ENCODE data around the gene CYP39A1.
"Not testable (repeated sequence)": the region's sequence is repeated elsewhere in the genome, so short reads cannot be mapped to it uniquely, and the experiment has no call there.

CYP39A1 gene

DNA sequence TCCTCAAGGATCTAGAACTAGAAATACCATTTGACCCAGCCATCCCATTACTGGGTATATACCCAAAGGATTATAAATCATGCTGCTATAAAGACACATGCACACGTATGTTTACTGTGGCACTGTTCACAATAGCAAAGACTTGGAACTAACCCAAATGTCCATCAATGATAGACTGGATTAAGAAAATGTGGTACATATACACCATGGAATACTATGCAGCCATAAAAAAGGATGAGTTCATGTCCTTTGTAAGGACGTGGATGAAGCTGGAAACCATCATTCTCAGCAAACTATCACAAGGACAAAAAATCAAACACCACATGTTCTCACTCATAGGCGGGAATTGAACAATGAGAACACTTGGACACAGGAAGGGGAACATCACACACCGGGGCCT lies 4.5 kb downstream of the CYP39A1 start:
- DNase-seq: not testable (repeated sequence)

DNA sequence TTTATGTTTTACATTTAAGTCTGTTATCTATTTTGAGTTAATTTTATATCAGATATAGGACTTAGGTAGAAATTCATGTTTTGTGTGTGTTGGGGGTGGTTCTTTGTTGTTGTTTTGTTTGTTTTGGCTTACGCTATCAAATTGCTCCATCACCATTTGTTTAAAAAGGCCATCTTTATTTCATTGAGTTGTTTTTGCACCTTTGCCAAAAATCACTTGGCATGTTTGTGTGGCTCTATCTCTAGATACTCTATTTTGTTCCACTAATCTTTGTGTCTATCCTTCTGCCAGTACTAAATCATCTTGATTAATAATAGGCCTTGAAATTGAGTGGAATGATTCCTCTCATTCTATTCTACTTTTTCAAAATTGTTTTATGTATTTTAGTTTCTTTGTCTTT lies 7.4 kb downstream of the CYP39A1 start:
- no peak for DNase-seq

DNA sequence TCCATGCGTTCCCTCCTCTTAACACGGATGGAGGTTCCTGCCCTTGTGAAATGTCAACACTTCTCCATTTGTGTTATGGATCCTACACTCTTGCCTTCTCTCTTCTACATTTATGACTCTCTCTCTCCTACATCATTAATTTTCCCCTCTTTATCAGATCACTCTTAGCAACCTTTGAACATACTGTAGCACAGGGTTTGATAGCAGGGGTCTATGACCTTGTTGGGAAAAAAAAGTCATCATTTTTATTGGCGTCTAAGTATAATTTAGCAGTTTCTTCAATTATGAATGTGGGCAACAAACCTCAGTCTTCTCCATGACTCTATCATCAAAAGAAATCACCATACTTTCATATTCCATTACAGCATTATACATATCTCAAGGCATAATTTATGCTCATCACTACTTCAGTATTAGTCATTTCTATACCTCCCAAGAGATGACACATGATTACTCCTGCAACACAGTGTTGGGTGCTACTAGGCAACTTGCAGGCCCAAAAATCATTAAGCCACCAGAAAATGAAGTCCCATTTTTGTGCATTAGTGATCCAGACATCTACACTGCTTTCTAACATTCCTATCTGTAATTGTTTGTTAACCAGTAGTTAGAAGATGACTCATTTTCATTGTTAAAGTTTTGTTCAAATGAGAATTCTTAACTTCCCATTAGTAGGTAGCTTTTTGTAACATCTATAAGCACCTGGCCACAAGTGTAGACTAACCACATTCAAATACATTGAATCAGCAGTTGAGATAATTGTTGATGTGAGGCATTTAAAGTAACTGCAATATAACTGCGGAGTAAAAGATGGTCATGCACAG lies 9.5 kb downstream of the CYP39A1 start:
- DNase-seq: no peak

DNA sequence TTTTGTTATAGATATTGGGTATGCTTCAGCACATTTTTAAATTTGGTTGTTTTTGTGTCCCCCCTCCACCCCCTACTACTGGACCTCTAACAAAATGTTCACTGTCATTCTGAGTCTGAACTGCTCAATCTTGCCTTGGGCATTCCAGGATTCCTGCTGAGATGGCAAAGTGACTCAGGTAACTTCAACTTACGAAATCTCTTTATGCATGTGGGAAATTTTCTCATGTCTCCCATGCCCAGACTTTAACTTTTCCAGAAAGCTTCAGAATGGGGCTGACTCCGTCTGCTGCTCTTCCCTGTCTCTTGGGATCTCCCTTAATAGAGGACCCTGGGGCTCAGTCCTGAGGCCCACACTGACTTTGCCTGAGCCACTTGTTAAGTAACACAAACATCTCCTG lies 14.0 kb downstream of the CYP39A1 start:
- DNase-seq: no peak

DNA sequence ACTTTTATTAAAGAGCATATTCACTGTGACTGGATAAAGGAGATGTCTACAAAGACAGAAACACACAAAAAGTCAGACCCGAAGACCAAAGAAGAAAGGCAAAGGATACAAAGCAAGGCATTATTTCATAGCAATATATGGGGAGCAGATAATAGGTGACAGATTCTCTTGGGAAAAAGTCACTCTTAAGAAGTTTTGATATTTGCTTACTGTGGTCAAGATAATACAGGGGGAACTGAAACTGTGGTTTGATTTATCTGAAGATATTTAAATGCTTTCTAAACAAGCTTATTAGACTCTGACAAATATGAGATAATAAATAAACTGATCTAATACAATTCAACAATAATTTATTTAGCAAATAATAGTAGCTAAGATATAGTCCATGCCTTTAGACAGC lies 14.7 kb downstream of the CYP39A1 start:
- no peak for DNase-seq

DNA sequence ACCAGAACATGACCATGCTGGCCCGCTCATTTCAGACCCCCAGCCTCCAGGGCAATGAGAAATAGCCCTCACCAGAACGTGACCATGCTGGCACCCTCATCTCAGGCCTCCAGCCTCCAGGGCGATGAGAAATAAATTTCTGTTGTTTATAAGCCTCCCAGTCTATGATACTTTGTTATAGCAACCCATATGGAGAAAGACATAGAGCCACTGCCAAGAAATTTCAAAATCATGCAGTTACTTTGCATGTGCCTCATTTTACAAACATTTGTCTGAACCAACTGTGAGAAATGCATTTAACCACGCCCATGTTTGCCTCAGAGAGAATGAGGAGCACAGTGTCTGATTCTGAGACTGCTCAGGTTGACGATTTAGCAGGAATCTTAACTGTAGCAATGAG lies 15.5 kb downstream of the CYP39A1 start:
- DNase-seq: no peak

DNA sequence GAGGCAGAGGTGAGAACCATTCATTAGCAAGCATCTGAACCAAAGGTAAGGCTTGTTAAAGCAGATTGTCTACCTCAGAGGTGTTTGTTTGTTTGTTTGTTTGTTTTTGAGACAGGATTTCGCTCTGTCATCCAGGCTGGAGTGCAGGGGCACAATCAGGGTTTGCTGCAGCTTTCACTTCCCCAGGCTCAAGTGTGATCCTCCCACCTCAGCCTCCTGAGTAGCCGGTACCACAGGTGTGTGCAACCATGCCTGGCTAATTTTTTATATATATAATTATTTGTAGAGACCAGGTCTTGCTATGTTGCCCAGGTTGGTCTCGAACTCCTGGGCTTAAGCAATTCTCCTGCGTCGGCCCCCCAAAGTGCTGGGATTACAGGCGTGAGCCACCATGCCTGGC lies 17.2 kb downstream of the CYP39A1 start:
- no peak for DNase-seq

DNA sequence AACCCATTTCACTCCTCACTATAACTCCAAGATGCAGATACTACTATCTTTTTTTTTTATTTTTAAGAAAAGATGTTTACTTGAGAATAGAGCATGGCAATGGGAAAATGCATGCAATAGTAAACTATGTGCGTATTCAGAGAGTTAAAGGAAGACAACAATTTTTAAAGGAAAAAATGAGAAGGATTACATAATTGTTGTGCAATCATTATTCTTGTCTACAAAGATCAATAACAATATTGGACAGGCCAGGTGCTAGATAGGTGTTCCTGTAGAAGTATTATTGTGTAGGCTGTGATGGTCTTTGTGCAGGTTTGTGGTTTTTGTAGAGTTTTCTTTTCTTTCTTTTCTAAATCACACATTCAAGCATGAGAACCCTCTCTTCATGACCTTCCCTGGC lies 20.6 kb downstream of the CYP39A1 start:
- DNase-seq: no peak

DNA sequence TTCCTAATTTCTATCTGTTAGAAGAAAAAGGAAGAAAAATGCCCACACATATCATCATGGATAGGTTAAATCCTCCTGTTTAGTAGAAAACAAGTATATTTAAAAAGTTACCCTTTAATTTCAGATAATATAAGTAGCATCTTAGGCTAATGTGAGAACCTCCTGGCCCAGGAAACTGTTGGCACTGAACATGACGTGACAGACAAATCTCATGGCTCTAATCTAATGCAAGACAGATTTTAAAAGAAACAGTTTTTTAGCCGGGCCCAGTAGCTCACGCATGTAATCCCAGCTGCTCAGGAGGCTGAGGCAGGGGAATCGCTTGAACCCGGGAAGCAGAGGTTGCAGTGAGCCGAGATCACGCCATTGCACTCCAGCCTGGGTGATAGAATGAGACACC lies 22.9 kb downstream of the CYP39A1 start:
- DNase-seq: no peak

DNA sequence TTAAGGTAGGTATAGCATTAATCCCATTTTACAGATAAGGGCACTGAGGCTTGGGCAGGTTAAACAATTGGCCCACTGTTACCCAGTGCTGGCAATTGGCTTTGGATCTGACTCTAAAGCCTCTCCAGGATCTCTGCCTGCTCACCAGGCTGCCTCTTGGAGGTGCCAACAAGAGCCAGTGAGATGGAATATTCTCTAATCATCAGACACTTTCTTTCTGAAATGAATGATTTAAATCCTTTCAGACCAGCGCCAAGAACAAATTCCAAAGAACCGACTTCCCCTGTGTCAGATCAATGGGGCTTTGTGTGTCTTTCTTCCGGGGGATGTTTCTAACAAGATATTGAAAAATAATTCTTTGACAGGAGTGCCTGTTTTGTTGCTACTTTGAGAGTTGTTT lies 23.6 kb downstream of the CYP39A1 start:
- DNase-seq: no peak

DNA sequence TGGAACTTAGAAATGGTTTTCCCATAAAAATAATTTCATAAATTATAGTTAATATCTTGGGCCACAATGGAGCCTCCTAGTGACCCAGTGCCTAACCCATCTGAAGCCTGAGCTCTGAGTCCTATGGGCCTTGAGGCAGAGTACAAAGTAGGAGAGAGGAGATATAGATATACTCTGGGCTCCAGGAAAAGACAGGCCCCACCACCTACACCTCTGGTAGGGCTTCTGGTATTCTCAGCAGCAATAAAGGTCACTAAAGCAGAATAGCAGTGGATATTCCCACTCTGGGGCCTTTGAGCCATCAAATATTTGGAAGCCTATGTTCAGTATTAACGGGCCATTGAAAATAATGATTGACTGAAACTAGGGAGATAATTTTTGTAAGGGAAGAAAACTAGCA lies 24.1 kb downstream of the CYP39A1 start:
- DNase-seq: no peak

DNA sequence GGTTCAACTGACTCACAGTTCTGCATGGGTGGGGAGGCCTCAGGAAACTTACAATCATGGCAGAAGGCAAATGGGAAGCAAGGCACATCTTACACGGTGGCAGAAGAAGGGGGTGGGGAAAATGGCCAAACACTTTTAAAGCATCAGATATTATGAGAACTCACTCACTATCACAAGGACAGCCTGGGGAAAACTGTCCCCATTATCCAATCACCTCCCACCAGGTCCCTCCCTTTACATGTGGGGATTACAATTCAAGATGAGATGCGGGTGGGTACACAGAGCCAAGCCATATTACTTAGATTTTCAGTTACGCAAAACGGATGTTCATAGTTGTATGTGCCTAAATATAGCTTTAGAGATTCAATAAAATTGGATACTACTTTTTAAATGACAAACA lies 25.6 kb downstream of the CYP39A1 start:
- no peak for DNase-seq

DNA sequence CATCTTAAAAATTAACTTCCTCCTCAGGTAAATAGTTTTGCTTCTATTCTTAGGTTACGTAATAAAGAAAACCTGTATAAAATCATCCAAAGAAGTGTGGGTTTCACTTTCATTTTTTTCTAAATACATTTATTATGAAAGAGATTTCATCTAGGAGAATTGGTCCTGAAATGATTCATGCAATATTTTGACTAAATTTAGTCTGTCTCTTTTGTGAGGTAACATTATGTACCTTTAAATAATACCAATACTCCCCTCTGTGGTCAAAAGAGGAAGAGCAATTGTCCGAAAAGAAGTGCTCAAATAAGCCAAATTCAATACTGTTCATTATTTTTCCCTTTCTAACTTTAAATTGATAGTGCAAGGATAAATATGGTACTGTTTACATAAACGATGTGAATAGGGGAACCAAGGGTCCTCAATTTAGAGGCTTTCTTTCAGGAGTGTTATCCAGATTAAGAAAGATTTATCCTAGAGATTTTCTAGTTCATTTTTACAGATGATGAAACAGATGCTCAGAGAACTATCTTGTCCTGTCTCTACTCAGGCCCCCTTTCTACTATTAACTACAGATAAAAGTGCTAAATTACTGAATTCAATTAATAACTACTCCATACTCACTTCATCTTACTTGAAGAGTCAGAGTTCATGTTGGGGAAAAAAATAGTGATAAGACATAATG lies 26.2 kb downstream of the CYP39A1 start:
- DNase-seq: peak; percentile 47

DNA sequence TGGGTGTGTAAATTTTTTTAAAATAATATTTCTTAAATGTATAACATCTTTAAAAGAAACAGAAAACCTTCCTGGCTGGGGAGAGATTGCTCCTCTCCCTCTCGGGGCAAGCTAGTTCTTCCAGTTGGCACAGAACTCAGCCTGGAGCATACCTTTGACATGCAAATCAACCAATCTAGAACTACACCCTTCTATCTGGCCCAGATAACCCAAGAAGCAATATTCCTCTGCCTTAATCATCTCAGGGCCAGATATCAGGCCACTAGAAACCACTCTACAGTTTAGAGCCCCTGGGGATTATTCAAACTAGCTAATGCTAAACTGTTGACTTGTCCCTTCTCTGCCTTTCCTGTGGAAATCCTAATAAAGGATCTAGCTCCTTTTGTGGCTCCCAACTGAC lies 33.9 kb downstream of the CYP39A1 start:
- DNase-seq: no peak

DNA sequence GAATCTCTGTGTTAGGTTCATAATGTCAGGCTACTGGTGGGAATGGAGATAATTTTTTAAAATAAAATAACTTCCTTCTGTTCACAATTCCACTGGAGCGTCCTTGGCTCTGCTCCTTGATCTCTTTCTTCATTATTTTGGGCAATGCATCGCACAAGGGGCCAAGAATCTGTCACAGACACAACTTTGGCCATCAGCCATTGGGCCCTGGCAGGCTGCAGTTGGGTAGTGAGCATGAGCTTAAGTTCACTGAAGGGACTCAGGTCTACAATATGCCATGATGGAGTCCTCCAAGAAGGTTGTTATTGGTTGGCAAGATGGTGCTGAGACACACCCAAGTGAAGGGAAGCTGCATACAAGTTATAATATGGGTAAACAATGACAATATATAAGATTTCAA lies 40.0 kb downstream of the CYP39A1 start:
- no peak for DNase-seq

DNA sequence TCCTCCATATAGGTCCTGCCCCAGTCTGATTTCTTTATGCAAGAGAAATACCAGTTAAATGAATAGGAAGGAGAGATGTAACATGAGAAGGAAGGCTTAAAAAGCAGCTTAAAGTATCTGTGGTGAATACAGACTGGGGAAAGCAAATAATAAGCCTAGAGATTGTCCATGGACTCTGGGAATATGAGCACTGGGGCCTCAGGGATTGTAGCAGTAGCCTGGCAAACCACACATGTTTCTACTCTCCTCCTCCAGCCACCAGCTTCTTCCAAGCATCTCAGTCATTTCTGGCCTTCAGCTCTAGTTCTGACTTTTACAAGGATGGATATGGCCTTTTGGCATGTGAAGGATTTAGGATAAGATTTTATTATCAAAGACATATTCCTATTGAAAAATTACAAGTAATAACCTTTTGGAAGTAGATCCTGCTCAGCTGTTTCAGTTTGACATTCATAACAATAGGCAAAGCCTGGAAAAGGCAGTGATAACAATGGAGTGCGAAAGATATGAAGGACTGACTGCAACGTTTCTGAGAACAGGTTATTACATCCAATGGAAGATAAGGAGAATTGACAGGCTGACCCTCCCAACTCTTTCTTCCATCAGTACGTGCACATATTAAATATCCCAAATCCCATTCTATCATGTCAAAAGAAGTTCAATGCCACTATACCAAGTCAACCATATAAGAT lies 41.6 kb downstream of the CYP39A1 start:
- DNase-seq: no peak

DNA sequence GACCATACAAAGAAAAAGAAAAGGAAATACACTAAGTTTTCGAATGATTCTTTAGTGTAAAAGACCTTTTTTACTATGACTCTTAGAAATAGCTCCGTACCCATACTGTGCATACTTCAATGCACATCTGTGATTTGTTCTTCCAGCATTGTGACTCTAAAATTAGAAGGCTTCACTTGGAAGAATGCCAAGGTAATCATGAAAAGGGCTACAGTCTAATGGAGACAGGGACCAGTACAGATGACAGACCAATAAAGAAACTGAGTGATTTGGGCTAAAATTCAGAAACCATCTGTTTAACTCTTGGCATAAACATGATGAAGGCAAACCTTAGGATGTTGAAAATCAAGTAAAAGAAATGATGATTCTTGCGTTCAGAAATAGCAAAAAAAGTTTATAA lies 46.3 kb downstream of the CYP39A1 start:
- DNase-seq: no peak

DNA sequence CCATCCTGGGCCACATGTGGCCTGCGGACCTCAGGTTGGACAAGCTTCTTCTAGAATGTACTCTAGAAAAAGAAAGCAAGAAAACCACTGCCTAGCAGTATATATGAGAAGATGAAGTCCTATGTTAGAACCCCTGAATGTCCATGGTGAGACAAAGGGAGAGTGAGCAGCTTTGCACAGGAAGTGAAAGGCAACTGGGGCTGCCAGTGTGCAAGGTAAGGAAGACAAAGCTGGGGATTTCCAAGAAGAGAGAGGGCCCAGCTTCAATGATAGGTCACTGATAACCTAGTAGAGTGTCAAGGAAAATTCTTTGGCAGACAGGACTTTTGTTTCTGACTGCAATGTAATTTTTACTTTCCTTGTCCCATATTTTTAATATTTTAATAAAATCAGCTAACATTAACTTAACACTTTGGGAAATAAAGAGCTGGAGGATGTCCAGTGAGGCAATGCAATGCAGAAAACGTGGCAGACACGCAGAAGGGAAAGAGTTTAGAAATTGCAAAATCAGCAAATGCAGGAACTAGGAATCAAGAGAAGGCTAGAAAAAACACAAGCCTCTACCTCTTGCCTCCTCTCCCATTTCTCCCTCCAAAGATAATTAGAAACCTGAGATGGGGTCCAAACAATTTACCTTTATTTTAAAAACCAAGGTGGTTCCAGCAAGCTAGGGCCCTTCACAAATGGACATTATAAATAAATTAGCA lies 47.4 kb downstream of the CYP39A1 start:
- DNase-seq: no peak

DNA sequence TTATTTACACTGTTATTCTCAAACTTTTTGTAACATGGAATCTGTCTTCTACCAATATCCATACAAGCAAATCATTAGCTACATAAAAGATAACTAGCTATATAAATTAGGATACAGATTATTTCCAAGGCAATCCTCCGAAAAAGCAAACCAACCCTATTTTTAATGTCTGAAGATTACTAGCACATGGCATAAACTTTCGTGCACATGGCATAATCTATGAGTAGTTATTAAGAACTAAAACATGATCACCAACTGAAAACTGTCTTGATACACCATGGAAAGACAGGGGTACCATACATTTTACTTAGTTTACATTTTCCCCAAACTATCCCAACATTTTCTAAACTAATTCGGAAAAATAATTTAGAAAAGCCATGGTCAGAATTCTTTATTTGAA lies 54.4 kb downstream of the CYP39A1 start:
- DNase-seq: no peak

DNA sequence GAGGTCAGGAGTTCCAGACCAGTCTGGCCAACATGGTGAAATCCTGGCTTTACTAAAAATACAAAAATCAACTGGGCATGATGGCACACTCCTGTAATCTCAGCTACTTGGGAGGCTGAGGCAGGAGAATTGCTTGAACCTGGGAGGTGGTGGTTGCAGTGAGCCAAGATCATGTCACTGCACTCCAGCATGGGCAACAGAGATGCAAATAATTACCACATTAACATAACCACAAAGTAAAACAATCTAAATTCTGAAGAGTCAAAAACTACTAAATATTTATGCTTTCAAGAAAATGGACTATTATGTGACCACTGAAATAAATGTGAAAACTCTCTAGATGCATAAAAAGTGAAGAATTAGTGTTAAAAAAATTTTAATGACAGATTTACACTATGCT lies 59.9 kb downstream of the CYP39A1 start:
- no peak for DNase-seq

DNA sequence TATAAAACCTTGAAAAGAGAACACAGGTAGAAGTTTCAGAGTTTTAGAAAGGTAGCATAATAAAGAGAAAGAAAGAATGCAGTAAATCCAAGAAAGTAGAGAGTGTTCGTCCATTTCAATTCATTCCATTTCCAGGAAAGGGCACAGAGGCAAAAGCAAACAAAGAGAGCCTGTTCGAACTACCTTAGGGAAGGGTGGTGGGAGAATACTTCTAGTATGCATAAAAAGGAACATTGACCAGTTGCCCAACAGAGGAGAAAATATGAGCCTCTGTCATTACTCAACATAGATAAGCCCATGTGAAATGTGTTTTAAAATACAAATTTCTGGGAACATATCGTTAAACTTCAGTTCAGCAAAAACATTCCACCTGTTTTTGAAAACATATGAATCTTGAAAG lies 60.6 kb downstream of the CYP39A1 start:
- no peak for DNase-seq

DNA sequence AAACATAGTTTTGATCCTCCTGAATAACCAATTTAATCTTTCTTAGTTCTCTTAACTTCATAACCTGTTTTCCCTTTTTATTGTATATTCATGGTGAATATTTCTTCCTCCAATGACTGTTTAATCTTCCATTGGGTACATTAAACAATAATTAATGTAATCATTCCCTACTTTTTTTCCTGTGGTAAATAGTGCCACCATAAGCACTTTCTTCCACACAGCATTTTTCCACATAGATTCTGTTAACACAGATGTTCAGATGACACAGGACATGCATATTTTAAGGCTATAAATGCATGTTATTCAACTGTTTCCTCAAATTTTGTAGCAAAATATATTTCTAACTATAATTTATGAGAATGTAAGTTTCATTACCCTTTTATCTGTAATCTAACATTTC lies 61.9 kb downstream of the CYP39A1 start:
- DNase-seq: no peak

DNA sequence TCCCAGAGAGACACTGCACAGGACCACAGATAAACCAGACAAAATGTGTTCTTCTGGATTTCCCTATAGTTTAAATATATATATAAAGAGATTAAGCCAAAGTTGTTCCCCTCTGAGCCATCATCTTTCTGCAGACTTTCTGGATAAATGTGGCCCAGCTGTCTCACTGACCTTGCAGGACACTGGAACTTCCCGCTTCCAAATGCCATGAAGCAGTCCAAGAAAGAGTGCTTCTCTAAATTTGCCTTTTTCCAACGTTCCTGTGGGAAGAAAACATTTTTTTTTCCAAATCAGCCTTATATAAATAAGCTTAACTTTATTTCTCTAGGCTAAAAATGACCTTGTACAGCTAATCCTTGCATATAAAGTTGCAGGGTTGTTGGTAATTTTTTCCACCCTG lies 65.7 kb downstream of the CYP39A1 start:
- no peak for DNase-seq

DNA sequence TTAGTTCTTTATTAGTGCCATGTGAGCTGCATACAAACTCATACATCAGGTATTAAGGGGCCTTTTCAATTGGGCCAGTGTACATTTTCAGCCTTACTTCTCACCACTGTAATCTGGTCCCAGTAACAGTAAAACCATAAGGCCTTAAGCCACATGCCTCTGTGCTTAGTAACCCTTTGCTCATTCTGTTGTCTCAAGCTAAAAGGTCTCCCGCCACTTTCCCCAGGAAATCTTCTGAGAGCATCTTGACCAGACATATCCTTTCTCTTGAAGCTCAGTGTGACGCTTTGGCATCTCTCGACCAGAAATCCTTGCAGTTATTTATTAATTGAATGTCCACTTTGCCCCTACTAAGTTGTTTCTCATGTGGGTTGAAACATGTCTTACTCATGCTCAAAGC lies 68.0 kb downstream of the CYP39A1 start:
- no peak for DNase-seq

Data from inflammatory macrophage treated with lipopolysaccharide for 4 hours (primary cell).